RPMI8226 (cell line): ENCODE results near the gene BTBD16.

Experiments
- DNase-seq: peaks from one replicate; pipeline ENCODE4 v3.0.0-alpha.2; 2015

BTBD16 gene

DNA sequence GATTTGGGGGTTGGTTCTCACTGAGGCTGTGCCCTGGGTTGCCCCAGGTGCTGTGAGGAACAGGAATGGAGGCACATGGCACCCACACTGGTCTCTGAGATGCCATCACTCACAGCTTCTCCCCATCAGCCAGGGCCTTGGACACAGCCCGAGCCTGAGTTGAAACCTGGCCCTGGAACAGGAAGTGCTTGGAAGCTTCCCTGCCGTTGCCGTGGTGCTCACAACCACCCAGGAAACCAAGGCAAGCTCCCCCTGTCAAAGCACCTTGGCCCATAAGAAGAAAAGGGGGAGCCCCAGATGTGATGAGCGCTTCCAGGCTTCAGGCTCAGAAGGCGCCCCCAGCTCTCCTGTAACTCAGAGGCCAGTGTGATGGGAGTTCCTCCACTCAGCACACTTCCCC, at the start of gene BTBD16:
TSS of gene BTBD16 (plus strand) at position 221 of the 400 bp plus-strand sequence. CDS start 3,786 bp downstream, outside the sequence.
- no peak for DNase-seq

DNA sequence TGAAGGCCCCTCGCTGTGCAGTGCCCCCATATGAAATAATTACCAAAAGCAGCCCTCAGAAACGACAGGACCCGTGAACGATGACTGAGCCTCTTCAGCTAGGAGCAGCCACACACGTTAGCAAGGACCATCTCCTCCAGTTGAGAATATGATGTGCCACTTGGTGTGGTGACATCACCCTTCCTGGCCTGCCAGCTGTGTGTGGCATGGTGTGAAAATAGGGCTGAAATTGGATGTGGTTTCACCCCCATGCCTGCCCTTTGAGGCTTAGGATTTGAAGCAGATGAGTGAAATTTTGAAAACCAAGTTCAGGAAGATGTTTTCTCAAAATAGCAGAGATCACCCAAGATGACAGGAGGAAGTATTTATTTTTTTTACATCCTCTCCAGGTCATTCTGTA, 49.1 kb upstream of the BTBD16 start:
- DNase-seq = no peak

DNA sequence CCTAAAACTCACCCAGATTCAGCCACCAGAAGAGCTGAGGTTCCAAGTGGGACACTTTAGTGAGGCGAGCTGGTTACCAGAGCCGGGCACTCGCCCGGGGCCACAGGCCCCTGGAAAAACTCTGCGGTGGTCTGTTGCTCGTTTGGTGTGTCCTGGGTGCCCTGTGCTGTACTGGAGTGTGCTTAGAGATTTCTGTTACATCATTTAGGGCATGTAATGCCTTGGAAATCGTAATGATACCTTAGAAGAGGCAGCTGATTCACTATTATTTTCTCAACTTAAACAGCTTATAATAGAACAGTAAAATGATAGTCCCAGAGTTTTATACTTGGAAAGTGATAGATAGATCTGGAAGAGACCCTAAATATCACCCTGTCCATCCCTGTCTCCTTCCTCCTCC, 48.5 kb upstream of the BTBD16 start:
- no peak for DNase-seq

DNA sequence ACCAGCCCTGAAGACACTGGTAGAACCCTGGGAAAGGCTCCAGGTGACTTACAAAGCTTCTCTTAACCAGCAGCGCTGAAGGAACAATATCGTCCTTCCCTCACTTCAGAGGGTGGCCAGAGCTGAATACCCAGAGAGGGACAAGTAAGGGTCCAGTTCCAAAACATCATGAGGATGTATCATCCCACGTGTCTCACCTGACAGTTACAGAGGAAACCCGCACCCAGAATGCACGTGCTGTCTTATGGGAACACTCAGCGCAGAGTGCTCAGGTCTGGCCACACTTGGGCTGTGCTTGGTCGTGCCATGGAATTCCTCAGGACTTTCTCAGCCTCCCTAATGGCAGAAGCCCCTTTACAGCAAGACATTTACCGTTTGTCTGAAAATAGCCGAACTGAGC, 46.9 kb upstream of the BTBD16 start:
- no peak for DNase-seq

DNA sequence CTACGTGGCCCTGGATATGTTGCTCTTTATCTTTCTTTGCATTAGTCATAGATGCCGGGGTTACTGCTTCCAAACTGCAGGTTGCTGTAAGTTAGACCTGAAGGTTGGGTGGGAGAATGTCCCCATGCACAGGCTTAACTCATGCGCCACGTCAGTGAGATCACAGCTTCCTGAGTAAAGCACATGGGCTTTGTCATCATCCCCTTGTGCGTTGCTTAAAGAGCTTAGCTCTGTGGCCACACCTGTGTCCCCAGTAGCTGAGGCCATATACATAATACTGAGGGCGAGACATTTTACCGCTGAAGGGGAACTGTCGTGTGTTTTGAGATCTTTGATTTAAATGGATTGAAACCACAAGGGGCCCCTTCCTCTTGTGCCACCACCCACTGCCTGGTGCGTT, 45.8 kb upstream of the BTBD16 start:
- no peak for DNase-seq

DNA sequence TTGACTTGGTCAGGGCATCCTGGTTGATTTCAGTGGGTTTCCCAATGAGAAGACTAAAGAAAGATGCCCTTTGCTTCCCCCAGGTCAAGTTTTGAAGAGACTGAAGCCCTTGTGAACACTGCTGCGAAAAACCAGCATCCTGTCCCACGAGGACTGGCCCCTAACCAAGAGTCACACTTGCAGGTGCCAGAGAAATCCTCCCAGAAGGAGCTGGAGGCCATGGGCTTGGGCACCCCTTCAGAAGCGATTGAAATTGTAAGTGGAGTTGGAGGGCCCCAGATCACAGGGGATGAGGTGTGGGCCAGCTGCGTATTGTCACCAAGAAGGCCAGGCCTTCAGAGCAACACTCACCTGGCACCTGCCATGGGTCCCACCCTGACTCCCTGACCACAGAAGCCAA, 43.3 kb upstream of the BTBD16 start:
- no peak for DNase-seq

DNA sequence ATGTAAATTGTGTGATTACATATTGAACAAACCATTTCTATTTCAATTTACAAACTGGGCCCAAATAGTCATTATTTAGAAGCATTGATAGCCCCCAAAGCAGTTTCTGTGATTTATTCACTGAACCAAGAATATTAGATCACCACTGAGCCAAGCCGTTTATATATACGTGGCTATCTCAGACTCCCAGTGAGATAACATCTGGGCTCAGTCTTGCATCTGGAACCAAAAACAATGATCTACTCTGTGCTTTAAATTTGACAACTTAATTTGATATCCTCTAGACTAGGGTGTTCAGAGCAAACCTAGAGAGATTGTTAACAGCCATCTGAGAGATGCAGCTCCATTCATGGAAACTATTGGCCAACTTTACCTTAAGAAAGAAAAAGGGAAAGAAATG, 41.4 kb upstream of the BTBD16 start:
- DNase-seq = no peak

DNA sequence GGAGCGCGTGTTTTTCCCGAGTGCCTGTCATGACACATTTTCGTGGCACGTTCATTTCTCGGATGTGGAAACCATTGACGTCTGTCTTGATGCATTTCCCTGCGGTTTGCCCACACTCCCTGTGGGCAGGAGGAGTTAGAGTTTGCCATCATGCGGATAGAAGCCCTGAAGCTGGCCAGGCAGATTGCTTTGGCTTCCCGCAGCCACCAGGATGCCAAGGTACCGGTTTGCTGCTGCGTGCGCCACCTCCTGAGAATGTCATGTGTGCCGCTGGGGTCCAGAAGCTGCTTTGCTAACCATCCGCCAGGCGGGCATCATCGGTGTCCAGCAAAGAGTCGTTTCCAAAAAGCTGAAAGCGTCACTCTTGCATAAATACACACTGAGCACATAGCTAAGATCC, 40.9 kb upstream of the BTBD16 start:
- DNase-seq = no peak

DNA sequence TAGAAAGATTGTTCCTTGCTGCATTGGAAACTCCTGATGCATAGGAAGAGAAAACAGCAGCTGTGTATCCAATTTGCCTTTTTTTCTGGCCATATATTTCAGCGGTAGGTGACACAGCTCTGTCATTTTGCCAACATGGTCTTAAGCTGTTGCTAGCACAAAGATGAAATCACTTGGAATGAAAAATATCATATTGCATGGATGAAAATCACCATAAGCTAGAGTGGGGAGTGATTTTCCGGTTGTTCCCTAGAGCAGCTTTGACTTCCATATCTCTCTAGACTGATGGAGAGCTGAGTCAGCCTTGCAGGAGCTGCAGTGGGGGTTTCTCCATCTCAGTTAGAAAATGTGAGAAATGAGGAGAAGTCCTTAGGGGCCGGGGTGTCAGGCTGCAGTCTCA, 38.3 kb upstream of the BTBD16 start:
- no peak for DNase-seq

DNA sequence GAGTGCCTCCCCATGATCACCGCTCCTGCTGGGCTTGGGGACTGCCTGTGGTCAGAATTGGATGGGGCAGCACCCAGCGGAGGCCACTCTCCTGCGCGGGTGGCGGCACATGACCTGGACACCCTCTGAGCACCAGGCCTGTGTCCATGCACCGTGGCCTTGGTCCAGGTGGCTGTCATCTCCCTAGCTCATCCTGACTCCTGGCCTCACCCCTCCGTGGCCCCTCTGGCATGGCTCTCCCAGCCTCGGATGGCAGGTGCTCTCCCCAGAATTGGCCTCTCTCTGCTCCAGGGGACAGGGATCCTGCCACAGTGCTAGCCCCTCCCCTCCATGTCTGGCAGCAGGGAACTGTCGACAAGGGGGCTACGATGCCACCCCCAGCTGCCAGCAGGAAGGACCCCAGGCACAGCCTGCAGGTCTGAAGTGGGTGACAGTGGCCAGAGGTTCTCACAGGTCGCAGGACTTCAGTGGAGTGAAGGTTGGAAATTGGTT, 37.2 kb upstream of the BTBD16 start:
- no peak for DNase-seq

DNA sequence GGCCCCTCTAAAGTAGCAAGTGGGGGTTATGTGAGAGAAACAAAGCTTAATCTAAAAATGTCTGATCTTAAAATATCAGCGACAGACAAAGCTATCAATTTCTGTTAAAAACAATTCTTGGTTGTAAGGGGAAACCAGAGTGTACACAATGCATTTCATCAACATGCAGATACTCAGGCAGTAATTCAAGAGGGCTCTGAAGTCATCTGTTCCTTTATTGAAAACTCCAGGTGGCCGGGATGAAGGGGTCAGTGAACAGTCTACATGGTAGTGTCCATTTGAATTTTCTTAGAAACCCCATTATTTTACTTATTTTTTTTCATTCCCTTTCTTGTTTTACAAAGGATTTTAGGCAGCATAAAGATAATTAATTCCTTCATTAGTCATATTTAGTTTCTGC, 36.7 kb upstream of the BTBD16 start:
- no peak for DNase-seq

DNA sequence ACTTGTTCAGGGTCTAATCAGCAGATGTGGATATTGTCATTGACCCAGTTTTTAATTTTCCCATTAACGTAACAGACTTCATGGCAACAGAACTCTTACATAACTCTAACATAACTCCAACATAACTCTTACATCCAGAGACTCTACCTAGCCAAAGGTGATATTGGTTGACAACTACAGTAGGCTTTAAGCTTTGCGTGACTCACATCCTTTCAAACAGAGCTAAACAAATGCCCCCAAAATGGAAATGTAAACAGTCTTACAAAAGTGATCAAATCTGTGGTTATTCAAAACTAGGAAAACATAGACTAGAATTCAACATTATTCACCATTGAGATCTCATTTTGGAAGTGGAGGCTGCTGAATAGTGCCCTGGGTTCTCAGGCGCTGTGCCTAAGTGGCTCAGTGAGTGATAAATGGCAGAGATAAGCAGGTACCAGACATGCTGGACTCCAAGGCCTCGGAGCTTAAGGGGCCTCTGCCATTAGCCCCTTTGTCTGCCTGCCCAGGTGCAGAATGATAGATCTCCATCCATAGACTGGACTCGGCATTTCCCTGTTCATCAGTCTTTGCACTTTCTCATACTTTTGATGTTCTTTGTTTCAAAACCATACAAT, 34.3 kb upstream of the BTBD16 start:
- no peak for DNase-seq

DNA sequence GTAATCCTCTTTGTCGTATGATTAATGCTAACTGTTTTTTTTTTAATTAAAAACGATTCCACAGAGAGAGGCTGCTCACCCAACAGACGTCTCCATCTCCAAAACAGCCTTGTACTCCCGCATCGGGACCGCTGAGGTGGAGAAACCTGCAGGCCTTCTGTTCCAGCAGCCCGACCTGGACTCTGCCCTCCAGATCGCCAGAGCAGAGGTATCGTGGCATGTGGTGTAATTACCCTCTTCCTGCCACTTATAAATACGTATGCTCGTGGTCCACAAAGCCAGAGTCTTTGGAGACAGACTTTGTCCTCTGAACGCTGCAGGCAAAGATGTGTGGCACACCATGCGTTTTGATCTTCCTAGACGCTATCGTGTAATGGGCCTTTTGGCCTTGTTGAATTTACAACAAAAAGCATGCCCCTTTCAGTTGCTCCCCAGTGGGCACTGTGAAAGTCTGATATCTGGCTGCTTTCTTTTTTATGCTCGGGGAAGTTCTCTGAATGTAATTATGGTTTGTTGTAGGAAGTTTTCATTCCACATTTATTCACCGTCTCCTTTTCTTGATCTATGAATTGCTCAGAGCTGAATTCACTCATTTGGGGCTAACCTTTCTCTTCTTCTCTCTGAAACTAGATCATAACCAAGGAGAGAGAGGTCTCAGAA, 33.6 kb upstream of the BTBD16 start:
- no peak for DNase-seq

DNA sequence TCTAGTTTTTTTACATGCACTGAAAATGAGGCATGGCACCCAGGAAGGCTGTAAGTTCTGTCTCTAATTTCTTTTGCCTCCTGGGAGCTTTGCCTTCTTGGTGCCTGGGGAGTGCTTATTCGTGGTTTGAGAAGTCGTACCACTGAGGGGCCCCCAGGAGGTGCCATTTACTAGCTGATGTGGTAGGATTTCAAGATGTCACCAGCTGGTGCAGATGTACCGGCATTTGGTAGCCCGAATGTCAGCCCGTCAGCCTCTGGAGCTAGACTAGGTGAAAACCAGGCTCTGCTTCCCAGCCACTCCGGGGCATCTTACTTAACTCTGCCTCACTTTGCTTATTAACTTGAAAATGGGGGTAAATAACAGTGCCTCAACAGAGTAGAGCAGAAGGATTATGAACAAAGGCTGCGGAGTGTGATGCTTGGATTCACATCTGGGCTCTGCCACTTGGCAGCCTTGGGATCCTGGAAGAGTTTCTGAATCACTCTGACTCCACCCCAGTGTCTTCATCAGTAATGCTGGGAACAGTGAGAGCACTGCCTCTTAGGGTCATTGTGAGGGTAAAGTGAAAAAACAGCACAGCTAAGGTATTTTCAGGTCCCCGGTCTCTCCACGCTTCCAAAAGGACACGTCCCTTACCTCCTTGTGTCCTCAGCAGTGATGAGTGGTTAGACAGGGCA, 31.4 kb upstream of the BTBD16 start:
- no peak for DNase-seq

DNA sequence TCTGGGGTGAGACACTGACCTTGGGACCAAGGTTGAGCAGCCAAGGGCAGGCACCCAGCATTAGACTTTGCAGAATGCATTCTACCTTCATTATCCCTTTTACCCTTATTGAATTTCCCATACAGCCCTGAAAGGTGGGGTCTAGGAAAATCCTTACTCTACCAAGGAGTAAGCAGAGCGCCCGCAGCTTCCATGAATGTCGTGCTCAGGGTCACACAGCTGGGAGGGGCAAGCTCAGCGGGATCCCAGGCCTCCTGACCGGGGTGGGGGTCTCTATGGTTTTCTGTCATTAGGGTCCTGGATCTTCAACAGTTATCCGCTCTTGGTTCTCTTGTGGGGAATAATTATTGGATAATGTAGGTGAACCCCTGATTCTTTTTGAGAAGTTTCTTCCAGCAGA, 30.7 kb upstream of the BTBD16 start:
- no peak for DNase-seq

DNA sequence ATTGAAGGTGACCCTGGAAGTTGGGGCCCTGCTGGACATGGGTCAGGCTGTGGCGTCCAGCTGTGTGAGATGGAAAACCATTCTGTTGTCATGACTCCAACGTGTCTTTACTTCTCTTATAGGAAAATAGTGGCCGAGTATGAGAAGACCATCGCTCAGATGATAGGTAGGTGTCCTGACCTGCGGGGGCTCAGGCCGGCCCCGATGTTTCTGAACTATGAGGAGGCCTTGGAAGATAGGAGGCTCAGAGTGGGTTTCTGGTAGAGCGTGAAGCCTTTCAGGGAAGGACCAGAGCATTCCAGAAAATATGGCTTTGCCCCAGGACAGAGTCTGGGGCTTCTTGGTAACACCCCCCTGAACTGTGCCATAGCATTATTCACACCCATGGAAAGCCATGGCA, 29.3 kb upstream of the BTBD16 start:
- no peak for DNase-seq

DNA sequence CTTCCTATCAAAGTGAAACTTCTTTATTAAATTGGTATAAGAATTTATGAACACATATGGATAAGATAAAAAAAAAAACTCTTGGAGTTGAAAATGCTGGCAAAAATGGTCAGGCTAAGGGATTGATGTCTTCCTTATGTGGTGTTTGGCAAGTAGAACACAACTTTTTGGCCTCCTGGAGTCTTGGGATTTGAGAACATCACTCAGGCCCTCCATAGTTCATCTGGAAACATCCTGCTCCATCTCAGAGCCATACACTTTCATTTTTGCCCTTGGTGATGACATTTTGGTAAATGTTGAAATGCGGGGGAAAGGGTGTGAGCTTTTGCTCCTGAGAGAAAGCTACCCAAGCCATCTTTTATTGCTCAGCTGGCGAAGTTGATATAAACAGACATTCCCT, 27.5 kb upstream of the BTBD16 start:
- no peak for DNase-seq

DNA sequence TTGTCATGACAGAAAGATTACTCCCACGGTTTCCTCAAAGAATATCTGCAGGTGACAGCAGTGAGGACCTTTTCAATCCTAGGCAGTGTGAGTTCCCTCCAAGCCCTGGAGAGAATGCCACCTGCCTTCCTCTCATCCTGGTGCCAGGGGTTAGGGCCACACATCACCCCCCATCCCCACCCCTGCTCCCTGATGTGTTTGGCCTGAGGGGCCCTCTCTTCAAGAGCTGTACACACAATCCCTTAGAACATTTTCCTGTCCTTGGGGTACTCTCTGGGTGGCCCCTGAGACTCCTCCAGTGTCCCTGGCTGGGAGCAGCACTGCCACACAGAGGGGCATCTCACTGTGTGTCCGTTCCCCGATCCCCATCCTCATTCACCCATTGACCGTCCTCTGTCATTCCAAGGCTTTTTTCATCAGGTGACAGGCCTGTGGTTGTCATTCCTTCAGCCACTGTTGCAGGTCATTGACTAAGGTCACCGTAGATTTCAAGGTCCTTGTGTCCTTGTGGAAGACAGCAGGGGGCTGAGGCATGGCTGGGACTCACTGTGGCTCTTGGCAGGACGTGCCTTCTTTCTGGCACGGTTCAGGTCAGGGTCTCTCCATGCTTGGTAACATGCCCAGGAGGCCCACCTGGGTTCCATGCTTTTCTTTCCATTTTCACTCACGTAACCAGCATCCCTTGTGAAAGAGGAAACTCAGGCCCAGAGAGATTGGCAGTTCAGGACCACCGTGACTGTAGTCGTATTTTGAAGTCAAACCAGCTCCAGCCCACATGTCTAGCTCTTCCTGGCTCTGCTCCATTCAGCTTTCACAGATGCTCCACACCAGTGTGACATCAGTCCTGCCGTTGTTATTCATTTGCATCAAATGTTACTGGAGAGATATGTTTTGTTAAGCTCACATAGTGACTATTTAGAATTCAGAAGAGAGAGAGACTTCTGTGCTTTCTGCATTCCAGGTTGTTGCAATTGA, 26.8 kb upstream of the BTBD16 start:
- no peak for DNase-seq

DNA sequence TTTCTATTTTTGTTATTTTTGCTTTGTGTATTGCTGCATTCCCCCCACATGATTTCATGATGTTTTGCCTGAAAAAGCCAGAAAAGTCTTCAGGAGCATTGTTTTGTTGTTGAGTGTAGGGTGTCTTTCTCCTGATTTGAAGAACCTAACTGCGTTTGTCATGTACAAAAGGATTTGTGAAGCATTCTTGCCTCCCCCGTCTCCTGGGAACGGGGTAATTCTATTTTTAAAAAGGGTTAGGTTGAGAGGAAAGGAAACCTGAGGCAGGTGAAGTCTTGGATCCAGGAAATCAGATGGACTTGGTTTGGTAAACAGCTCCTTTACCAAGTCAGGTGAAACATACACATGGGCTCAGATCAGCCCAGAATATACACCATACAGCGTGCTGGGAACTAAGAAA, 26.0 kb upstream of the BTBD16 start:
- no peak for DNase-seq

DNA sequence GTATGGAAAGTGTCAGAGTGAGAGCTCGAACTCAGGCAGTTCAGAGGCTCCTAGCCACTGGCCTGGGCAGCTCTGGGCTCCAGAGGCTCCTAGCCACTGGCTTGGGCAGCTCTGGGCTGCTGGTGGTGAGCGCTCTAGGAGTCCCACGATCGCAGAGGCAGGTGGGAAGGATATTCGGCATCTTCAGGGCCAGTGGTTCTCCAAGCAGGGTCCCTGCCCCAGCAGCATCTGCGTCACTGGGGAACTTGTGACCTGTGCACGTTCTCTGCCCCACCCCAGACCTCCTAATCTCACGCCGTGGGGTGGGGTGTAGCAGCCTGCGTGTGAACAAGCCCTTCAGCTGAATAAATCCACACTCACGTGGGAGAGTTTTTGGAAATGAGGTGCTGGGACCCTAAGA, 25.2 kb upstream of the BTBD16 start:
- no peak for DNase-seq

DNA sequence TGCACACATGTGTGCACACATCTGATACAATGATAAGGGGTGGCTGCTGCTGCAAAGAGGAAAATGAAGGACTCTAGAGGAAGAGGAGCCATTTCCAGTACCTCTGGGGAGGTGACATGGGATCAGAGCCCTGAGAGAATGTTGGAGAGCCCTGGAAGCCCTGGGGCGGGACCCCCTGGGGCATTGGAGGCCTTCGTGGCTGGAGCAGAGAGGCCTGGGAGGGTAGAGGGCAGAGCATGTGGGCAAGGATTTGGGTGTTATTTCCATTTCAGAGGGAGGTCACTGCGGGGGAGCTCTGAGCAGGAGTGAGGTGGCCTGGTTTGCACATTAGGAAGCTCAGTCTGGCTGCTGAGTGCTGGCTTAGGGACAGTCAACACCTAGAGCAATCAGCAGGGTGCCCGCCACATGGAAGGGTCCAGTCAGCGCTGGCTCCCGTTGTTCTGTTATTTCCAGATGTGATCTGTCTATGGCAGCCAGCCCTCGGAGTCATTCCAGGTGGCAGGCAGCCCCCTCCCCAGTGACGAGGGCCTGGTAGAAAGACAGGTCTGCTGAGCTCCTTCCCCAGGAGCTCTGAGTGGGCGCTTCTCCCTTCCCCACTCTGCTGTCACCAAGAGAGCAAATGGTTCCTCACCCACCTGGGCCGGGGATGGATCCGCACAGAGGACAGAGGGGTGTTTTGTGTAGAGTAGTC, 24.1 kb upstream of the BTBD16 start:
- no peak for DNase-seq
